Activated CD4-positive, alpha-beta T cell treated with anti-CD3 and anti-CD28 coated beads, Interleukin-2, amount 50 U/mL, for 4 hours (primary cell): ENCODE measurements around the gene PITX1.
A peak's percentile ranks its signal among the peaks of the same experiment; 100 is the strongest.

Source experiments
- DNase-seq, 2 experiments: peaks; one replicate each; pipeline ENCODE4 v3.0.0-alpha.2; 2020

PITX1 gene

DNA sequence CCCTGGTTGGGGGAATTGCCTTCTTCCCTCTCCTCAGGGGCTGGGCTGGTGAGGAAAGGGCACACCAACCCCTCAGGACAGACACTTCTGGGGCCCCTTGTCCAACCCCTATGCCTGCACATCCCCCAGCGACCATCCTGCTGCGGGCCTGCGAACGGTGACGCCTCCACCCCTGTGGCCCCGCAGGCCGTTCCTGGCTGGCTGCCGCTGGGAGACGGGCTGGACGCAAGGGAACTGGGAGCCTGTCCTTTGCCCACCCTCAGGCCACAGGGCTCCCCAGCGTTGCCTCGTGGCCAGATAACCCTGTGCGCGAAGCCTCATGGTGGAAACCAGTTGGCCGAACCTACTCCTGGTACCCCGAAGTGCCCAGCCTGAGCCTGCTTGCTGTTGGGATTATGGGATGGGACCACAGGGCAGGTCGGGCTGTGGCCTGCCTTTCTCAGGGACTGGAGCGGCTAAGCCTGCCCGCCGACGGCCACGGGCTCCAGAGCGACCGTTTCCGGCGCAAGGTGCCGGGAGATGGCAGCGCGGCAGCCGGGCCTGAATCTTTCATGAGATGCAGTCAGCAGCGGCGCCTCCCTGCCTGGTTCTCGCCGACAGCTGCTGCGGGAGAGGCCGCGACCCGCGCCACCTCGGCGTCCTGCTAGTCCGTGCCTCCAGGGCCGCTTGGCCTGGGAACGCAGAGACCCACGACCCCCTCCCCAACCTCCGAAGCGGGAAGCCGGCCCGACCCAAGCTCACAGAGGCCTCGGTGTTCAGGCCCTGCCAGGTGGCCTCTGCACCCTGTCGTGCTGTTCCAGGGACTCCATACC, 6.5 kb upstream of the PITX1 start:
- no peak for DNase-seq

DNA sequence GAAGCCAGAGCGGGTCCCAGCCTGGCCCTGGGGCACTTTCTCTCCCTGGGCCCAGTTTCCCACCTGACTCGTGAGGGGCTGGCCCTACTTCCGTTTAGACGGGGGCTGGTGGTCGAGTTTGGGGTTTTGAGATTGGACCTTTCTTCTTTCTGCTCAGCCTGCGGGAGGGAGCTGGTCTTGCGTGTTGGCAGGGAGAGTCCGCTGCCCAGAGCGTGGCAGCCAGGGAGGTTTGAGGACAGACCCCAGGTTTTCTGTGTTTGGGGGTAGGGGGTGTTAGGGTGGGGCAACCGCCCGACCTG, 6.0 kb upstream of the PITX1 start:
- DNase-seq, result no peak

DNA sequence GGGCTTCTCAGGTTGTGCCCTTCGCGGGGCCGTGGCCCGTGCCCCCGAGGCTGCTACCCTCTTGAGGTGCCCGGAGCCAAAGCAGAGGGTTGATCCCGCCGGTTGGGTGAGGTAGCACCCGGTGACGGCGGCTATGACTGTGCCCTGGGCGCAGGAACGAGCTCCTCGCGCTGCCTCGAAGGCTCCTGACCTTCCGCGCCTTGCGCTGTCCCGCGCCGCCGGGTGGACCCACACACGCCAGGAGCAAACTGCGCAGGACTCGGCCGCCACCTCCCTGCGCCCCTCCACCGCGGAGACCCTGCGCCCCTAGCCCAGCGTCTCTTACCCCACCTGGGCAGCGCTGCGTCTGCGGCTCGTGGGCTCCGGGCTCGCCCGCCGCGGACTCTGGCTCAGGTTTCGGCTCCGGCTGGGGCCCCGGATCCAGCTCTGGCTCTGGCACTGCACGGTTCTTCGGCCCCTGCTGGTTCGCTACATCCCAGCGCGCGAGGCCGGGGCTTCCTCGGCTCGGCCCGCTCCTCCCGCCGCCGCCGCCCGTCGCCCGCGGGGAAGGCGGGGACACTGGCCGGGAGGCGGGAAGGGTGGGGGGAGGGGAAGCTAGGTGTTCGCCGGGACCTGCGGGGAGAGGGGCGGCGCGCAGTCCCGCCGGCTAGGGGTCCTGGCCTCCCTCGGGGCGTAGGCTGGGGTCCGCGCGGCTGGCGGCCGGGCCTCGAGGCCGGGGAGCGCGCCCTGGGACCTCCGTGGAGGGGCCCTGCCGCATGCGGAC, 5.4 kb upstream of the PITX1 start:
- no peak for DNase-seq

DNA sequence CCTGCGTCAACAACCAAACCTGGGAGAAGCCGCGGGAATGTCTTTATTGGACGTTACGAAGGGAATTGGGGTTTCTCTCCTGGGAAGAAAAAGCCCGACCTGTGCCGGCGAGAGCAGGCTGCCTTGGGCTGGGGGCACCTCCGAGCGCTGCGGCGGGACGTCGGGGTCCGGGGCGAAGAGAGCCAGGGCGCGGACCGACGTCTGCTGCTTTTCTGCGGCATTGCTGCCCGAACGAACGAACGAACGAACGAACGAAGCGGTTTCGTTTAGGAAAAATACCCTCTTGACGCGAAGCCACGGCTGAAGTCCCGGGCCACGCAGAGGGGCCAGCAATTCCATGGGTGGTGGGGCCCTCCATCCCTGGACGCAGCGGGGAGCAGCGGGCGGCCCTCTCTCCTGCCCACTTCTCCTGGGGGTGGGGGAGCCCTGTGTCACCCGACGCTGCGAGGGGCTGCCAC, 4.8 kb upstream of the PITX1 start:
- DNase-seq, result no peak

DNA sequence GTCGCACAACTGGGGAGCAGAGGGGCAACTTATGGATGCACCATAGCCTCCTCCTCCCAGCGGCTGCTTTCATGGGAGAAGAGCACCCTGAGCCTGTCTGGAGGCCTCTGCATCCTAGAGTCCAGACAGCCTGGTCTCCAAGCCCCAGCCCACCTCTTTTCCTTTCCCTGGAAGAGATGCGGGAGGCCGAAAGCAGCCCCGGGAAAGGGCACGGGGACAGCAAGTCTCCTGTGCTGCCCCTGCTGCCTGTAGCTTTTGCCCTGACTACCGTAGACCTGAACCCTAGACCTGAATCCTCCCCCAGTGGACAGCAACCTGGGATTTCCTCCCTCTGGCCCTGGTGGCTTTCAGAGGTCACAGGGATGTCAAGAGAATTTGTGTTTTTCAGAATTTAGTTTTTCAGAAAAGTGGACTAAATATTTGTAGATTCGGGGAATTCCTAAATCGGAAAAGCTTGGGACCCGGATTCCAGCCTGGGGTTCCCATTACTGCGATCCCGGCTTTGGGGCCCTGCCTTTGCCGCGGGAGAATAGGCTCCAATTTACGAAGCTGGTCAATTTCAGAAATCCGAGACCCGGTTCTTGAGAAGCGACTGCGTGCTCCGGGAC, 4.3 kb upstream of the PITX1 start:
- DNase-seq, result no peak

DNA sequence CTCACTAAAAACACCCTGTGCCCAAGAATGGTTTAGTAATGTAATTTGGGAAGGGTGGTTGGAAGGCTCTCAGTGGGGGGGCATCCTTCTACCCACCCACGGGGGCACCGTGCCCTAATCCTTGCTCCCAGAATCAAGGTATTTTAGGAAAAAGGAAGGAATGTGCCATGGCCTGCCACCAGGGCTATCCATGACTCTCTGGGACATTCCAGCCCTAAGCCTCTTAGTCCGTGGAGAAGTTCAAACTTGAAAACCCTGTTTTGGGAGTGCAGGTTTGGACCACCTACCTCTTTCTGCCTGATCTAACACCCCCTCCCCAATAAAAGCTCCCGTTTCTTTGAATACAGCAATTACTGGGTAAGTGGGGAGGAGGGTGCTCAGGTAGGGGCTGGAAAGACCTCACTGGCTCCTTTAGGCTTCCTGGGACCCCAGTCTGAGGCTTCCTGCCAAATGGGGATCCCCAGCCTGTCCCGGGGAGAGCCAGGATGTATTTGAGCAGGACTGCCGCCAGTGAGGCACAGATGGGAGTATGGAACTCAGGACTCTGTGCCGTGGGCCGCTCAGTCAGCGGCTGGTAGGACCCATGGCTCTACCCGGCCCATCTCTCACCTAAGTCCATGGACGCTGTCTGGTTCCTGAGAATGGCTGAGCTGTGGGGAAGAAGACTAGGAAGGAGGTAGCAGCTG, 3.6 kb upstream of the PITX1 start:
- no peak for DNase-seq

DNA sequence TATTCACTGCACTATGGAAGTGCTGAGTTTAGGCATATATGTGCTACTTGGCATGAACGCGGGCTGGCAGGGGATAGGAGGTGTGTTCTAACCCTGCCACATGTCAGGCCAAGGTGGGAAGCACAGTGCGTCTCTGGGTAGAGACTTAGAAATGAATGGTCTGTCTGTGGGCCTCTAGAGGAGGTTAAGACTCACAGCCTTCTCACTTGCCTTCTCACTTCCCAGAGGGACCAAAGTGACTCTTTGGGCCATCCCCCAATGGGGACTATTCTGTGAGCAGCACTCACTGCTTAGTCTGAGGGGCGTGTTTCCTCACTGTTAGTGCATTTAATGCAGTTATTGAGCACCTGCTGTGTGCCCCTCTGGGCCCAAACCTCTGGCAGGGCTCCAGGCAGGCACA, 2.4 kb upstream of the PITX1 start:
- DNase-seq, result no peak

DNA sequence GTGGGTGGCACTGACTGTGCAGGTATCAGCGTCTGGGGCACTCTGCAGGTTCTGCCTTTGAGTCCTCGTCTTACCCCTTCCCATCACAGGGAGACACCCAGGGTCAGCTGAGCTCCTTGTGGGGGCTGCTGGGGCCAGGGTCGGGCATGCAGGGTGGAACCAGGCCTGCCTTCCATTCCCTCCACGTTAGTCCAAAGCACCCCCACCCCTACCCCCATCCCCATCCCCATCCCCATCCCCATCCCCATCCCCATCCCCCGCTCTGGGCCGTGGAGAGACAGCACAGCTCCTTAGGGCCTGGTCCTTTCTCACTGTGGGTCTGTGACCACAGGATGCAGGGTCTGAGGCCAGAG, 1.6 kb upstream of the PITX1 start:
- no peak for DNase-seq

DNA sequence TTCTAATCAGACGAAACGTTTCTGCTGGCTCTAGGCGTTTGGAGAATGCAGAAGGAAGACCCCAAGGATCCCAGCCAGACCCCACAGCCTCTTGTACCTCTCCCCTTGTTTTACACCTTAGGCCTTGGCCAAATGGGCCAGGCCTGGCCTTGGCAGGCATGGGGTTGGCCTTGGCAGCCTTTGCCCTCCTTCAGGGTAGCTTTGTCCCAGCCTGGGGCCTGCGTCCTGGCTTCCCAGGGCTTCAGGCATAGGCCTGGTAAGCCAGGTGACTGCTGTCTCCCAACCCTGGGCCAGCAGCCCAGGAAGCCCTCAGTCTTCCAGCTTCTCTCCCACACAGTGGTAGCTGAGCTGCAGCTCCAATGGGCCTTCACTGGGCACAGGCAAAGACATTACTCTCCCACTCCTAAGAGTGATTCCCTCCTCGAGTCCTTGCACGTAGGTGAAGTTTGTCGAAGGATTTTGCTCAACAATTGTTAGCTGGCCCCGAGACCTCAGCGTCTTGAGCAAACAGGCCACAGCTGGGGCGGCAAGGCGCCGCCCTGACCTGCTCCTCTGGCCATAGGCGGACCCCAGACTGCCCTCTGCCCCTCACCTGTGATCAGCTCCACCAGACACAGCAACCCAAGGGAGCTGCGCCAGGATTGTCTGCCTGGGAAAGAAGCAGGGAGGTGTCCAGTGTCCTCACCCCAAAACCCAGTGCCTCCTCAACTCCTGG, 1.1 kb upstream of the PITX1 start:
- no peak for DNase-seq

DNA sequence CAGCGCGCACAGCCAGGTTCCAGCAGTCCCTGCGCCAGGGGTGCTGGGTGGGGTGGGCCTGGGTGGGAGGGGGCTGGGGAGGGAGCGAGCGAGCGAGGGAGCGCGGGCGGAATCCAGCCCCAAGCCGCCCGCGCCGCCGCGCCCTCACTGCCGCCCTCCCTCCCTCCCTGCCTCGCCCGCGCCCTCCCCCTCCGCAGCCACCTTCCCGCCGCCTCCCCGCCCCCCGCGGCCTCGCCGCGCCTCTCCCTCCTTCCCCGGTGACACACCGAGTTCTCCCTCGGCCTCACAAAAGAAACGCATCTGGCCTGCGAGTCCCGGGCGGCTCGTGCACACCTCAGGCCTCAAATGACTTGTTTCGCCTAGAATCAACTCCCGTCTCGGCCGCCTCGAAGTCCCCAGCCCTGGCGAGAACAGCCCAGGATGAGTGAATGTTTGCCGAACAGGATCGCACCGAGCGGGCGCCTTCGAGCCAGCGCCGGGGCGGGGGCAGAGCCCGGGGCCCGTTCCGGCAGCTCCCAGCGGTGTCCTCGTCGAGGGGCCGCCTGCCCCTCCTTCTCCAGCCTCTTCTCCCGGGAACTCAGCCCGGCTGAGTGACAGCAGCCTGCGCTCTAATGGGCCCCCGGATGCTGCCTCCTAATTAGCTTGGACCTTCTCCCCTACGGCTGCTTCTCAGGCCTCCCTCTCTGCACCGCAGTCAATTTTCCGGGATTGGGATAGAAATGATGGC, 371 bp upstream of the PITX1 start:
- peak; percentile 19 to 39 for DNase-seq

DNA sequence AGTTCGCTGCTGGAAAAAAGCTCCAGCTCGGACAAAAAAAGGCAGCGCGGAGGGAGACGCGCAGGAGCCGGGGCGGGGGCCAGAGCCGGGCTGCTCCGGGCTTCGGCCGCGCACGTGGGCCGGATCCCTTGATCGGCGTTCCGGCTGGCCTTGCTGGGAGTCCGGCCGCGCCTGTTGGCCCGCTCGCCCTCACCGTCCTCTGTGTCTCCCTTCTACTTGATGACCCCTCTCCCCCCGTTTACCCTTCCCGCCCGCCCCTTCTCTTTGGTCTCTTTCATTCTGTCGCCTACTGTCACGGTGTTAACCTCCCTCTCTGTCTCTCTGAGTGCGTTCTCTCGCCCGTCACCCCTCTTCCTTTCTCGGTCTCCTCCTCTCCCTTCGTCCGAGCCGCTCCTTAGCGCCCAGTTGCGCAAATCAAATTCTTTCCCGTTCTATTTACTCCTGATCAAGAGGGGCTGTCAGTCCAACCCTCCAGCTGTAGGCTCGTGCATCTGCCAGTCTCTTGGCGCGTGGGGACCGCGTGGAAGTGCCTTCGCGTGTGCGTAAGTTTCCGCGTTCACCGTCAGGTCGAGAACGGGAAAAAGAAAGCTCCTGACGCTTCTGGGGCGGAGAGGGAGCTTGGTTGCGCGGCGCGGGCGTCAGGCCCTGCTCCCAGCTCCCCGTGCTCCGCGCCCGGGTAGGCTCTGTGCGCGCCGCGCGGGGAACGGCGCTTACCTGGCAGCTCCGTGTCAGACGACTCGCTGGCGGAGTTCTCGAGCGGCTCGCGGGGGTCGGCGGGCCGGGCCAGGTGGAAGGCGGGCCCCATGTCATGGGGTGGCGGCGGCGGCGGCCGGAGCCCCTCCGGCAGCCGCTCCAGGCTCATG, 798 bp downstream of the PITX1 start:
- peak in 1 of 2 experiments; percentile 7 for DNase-seq

DNA sequence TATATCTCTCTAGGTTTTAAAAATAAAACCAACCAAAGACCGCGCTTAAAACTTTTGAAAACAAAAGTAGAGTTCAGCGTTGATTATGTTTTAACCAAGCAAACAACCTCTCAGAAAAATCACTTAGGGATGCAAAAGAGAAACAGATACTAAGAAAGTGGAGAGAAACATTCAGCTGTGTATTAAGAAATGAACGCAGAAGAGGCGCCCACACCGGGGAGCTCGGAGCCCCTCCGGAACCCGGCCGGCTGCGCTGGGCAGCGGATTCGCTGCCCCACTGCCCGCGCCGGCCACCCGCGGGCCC, 1.4 kb downstream of the PITX1 start:
- no peak for DNase-seq

DNA sequence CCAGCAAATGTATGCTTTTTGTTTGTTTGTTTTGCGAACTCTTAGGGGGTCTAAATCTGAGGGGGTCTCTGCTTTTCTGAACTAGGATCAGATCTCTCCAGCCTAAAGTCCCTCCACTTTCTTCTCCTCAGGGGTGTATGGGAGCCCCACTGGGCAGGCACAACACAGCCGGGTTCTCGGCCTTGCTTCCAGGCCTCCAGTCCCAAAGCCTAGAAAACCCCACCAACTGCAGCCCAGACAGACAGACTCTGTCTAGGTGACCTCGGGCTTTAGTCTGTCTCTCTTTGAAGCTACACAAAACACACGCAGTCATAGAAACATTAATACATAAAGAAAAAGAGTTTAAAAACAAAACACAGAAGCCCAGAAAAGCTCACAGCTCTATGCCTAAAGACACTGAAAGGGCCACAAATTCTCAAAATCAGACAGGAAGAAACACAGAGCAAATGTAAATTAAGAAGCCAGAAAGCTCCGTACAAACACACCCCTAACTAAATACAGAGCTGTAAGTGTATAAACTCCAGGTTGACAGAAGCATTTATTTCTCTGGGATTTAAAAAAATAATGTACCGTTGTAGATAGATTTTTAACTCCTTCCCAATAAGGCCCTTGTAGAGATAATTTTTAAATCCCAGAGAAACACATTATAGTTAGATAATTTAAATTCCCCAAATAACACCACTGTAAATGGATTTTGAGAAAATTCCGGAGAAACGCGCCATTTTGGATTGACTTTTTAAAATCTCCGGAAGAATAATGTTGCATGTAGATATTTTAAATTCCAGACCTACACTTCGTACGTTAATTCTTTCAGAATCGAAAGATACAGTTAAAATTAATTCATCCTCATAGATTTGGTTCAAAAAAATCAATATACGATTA, 2.0 kb downstream of the PITX1 start:
- no peak for DNase-seq

DNA sequence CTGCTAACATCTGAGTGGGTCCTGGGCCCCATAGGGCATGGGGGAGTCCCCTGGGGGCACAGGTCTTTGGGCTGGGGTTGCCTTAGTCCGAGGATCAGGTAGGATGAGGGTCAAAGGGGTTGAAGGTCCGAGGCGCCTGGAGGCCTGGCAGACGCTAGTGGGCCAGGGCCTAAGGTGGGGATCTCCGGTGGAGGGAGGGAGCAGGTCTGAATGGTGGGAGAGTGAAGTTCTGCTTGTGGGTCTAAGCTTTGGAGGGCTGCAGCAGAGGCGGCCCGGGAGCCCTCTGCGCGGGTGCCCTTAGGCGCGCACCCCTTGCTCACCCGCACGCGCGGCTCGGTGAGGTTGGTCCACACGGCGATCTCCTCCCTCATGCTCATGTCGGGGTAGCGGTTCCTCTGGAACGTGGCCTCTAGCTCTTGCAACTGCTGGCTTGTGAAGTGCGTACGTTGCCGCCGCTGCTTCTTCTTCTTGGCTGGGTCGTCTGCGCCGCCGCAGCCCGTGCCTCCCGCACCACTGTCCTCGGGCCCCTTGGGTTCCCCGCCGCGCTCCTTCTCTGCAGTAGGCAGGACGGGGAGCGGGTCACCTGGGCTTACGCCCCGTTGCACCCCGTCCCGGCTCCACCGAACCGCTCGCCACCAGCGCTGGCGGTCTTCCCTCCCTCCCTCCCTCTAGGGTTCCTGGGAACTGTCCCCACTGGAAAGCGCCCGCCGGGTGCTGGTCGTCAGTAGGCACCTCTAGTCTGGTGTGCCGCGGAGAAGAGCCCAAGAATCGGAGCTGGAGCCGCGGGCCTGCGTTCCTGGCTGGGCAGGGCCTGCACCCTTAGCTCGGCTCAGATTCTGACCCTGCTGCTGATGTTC, 2.8 kb downstream of the PITX1 start:
- no peak for DNase-seq

DNA sequence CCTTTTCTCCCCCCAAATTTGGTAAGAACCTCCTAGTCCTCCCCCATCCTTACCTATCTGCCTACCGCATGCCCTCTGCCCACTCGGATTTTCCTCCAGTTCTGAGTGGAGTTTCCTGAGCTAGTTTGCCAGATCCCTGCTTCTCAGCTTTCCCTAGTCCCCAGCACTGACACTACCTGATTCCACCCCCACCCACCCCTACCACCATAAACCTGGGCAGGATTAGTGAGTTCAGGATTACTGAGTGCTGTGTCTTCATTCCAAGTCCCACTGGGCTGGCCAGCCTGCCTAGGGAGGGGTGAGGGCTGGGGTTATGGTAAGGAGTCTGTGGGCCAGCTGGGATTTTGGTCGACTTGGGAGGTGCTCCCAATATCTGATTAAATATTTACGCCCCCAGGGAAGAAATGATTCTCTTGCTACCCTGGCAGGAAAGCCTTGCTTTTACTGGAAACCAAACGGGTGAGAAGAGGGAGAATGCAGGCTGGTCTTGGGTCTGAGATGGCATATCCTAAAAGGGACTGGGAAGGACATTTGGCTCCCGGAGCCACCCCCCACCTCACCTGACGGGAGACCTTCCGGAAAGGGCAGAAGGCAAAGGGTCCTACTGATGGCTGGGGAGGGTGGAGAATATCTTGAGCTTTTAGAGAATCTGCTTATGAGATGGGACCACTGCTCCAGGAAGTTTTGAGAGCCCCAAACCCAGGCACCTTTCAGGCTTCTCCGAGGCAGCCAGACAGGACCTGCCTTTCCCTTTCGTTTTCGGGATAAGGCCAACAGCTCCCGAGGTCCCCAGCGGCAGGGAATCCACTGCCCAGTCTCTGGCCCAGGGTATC, 3.7 kb downstream of the PITX1 start:
- no peak for DNase-seq

DNA sequence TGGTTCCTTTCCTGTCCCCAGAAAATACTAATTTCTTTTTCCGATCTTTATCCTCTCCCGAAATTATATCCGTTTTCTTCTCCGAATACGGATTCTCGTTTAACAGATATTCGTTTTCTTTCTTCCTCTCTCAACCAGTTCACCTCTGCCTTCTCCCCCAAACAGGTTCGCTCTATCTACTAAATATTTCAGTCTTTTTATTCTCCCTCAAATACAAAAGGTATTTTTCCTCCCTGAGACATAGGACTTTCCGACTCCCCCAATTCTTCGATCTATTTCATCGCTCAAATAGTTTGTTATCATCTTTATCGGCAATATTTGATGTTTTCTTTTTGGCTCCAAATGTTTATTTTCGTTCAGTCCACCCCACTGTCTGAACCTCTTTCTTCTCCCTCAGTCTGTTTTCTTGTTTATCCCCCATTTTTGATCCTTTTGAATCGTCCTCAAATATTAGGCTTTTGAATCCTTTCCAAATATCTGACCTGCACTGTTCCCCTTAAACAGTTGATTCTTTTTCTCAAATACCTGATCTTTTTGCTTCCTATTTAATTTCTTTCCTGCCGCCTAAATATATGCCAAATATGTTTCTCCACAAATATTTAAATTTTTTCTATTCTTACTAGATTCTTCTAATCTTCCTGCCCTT, 4.4 kb downstream of the PITX1 start:
- no peak for DNase-seq

DNA sequence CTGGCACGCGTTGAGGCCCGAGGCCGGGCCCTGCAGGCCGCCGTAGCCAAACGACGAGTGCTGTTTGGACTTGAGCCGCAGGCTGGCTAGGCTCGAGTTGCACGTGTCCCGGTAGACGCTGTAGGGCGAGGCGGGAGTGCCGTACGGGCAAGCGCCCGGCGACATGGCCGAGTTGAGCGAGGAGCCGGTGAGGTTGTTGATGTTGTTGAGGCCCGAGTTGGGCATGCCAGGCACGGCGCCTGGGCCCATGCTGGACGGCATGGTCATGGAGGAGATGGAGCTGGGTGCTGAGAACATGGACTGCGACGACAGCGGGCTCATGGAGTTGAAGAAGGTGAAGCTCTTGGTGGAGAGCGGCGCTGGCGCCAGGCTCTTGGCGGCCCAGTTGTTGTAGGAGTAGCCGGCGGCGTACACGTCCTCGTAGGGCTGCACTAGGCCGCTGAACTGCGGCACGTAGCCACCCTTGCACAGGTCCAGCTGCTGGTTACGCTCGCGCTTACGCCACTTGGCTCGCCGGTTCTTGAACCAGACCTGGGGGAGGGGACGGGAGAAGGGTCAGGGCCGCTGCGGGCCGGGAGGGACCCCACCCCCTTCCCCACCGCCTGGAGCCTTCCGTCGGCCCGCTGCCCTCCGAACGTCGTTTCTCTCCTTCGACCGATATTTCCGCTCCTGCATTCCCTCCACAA, 5.1 kb downstream of the PITX1 start:
- DNase-seq, result no peak
